GM19238 (cell line): ENCODE results near the gene TMEM214.
"Not testable (repeated sequence)": the region's sequence is repeated elsewhere in the genome, so short reads cannot be mapped to it uniquely, and the experiment has no call there.

Source experiments
- DNase-seq: peaks from one replicate; pipeline ENCODE4 v3.0.0; 2011; ENCODE audit warnings: low spot score; ENCODE audit not compliant: insufficient read length

TMEM214 gene

DNA sequence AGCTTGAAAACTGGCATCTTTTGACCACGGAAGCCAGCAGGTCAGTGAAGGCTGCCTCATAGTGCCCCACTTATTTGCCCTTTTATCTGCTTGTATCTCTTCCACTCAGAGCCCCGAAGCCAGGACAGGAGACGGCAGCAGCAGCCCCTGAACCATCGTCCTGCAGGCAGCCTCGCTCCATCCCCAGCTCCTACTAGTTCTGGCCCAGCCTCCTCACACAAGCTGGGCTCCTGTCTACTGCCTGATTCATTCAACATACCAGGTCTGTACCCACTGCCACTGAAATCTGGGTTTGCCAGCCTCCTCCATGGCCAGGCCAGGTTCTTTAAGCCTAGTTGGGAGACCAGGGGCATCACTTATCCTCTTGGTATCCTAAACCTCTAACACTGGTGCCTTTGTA lies 34.6 kb downstream of the TMEM214 start:
- DNase-seq, result no peak

DNA sequence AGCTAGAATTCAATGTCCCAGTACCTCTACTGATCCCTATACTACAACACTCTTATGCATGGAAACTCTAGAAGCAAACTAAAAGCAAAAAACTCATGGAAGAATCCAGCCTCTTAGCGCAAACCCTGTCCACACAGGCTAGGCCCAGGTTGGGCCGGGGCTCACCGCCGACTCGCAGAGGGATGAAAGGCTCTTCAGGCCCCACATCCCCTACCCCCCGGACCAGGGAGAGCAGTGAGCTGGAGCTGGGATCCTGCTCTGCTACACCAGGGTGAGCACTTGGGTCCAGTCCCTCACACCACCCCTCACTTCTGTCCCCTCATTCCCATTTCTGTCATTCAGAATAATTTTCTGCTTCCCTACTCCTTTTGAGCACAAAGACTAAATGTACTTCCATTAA lies 36.7 kb downstream of the TMEM214 start:
- DNase-seq, result no peak

DNA sequence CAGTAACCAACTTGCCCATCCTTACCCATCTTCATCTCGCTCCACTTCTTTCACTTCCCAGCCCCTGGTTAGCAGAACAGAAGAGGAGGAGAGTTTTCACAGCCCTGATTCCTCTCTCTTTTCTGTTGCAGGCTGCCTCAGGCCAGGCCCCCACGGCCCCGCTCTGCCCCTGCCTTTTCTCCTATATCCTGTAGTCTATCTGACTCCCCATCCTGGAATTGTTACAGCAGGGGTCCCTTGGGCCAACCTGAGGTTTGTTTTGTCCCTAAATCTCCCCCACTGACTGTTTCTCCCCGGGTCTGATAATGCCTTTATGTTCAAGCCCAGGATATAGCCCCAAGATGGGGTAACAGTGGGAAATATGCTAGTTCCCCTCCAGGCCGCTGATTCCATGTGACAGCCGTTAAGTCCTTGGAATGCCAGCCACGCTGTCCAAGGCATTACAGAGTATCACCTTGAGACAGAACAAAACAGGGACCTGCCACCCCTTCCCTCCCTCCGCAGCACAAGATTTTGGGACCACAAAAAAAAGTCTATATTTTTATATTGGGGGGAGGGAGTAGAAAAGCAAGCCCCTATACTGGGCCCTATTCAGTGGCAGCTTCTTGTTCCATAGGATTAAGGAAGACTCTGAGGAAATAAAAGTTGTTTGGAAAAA lies 37.3 kb downstream of the TMEM214 start:
- no peak for DNase-seq

DNA sequence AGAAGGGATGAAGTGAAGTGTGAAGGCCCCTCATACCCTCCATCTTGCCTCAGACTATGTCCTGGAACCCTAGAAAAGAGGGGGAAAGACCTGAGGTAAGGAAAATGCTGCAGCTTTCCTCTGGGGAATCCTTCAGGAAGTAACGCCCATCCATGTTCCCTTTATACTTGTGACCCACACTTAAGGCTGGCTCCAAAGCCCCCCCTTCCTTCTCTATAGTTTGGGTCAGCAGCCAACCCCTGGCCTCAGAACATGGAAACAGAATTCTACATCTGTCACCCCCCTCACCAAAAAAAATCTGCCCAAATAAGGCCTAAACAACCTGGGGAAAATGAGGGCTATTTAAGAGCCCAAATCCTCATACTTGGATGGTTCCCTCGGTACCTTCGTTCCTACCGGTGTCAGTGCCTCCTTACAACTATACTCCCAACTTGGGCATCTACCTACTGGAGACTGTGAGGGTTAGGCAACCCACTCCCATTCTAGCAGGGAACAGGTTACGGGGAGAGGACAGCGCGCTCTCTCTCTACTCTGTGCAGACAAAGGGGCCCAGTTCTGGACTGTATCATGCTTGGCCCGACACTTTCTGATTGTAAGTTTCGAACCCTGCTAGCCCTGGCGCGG lies 38.0 kb downstream of the TMEM214 start:
- DNase-seq, result no peak

DNA sequence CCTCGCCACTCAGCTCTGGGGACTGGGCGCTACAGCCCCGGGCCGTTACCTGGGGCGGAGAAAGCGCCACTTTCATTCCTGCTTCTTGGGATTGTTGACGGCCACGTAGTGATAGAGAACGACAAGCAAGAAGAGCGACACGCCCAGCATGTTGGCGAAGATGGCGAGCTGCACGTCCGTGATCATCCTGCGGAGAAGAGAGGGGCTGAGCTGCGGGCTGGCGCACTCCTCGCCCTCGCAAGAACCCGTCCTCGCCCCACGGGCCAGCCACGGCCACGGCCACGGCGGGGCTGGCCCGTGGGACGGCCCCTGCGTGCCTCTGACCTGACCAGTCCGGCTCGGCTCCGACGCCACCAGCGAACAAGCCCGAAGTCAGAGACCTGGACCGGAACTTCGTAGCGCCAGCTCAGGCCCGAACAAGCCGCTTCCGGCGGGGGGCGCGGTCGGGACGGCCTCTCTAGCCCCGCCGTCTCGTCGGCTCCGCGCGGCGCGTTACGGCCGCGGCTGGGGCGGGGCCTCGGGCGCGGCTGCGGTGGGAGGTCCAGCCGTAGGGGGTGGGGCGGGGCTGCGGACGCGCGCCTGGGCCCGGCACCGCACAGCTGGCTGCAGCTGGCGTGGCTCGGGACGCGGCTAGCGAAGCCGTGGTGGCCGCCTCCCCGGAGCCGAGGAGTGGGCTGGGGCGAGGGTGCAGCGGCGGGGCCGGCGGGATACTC lies 38.7 kb downstream of the TMEM214 start, which contains the start of gene OST4:
Gene OST4, minus strand, starts transcription at position 378 of the 713 bp plus-strand sequence.
- DNase-seq, result peak; percentile 97

DNA sequence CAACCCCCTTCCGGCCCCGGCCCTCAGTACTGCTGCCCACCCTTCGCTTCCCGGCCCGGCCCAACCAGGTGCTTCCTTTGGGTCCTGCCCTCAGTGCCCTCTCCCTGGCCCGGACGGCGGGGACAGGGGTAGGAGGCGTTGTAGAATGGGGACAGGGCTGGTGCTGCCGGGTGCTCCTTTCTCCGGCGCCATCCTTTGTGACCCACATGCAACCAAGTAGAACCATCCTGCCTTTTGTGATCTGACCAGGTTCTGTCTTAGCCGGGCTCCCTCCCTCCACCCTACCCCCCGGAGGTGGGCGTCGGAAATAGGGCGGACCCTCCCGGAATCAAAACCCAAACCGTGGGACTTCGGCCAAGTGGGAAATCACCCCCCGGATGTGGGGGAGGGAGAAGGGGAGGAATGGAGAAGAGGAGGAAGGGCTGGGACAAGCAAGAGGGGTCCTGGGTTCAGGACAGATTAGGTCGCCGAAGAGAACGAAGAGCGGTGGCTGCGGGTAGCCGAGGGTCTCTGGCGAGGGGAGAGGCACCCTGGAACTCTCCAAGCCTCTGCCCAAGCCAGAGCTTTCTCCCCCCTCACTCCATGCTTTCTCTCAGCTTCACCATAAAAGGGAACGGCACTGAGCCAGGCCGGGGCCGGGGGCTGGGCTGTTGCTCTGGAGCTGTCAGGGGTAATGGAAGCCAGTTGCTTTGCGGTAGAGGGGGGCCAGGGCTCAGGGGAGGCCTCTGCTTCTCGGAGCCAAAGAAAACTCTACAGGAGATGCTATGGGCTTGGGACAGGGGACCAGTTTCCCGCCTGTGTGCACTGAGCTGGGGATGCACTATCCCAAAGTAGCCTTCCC lies 39.4 kb downstream of the TMEM214 start:
- peak; percentile 26 for DNase-seq

DNA sequence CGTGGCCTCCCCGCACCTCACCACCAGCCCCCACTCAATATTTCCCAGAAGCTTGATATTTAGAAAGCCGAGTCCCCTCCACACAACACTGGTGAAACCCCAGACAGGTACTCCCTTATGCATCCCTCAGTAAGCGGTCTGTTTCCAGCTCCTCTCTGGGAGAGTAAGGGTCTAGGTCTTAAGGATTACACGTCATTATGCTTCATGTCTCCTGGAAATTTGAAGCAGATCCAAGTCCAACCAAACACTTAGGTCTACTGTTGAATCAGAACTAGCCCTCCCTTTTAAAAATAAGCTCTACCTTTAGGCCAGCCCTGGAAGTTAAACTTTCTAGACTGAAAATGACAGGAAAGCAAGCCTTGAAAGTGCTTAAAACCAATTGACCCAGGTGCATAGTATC lies 40.2 kb downstream of the TMEM214 start:
- no peak for DNase-seq

DNA sequence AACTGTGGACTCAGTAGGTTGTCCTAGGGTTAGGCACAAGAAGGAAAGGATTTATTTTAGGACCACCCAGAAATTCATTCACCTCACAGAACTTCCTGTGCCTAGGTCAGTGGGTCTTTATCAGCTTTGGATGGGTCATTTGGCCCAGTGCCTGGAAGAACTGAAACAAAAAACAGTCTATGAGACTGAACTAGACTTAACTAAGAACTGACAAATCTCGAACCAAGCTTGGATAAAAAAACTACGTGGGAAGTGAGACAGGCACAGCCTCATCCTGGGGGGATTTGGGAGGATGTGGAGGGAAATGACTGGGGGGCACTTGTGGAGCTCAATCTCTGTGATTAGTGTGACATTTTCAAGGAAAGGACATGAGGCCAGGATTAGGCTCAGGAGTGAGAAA lies 41.0 kb downstream of the TMEM214 start:
- no peak for DNase-seq

DNA sequence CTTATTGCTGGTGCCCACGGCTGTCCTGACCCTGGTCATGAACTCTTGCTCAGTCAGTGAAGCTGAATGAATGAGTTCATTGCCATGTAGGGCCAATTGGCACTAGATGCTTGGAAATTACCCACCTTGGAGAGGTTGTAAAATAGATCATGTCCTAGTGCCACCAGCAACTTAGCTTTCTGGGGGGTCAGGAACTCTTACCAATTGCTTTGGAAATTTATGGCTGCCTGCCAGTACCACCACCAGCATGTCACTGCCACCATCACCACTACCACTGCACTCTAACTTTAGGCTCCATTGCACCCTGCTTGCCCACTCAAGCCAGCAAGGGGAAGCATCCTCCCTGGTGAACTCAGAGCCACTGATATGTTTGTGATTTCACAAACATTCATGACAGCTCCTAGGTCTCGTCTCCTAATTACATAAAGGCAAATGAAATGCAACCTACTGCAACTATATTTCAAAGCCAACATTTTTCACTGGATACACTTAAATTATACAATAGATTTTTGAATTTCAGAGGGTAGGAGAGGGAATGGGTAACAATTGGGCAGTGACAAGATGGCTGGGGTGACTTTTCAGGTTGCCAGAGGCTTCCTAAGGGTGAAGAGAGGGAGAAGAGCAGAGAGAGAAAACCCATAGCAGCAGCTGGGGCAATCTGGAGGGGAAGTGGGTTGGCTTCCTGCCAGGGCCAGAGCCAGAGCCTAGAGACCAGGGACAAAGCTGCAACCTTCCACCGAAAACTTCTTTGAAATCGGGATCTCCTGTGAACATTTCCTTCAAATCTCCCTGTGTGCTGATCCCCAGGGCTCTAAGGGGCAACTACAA lies 42.2 kb downstream of the TMEM214 start:
- peak; percentile 42 for DNase-seq

DNA sequence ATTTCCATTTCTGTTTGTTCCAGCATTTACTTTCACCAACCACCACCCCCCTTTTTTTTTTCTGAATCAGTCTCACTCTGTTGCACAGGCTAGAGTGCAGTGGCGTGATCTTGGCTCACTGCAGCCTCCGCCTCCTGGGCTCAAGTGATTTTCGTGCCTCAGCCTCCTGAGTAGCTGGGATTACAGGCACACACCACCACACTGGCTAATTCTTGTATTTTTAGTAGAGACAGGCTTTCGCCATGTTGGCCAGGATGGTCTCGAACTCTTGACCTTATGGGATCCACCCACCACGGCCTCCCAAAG lies 42.8 kb downstream of the TMEM214 start:
- not testable (repeated sequence) for DNase-seq

DNA sequence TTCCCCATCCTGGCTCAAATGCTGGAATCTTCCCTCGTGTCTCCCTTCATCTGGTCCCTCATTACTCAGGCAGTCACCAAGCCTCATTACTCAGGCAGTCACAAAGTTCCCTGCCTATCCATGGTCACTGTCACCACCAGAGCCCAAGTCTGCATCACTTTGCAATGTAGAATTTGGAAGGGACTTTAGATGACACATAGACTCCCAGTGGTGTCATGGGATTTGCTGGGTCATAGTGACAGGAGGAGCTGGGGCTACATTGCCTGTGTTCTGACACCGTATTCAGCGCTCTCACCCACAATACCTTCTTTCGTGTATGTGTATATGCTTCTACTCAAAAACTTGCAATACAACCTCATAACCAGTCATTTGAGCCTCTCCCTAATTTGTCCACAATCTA lies 43.6 kb downstream of the TMEM214 start:
- DNase-seq, result no peak

DNA sequence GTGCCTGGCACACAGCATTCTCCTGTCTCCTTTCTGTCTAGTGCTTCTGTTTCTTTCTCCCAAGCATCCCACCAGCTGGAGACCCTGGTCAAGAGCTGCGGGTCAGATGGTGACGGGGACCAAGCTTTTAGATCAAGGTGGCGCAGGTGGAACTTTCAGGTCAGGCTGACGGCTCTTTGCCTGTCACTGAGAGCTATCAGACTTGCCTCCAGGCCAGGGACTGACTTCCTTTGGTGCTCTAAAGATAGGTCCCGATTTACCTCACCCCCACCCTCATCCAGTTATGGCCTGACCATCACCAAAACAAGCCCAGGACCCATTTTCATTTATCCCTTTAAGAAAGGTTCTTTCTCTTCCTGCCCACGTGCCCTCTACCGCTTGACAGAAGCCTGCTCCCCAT lies 44.5 kb downstream of the TMEM214 start:
- DNase-seq, result no peak

DNA sequence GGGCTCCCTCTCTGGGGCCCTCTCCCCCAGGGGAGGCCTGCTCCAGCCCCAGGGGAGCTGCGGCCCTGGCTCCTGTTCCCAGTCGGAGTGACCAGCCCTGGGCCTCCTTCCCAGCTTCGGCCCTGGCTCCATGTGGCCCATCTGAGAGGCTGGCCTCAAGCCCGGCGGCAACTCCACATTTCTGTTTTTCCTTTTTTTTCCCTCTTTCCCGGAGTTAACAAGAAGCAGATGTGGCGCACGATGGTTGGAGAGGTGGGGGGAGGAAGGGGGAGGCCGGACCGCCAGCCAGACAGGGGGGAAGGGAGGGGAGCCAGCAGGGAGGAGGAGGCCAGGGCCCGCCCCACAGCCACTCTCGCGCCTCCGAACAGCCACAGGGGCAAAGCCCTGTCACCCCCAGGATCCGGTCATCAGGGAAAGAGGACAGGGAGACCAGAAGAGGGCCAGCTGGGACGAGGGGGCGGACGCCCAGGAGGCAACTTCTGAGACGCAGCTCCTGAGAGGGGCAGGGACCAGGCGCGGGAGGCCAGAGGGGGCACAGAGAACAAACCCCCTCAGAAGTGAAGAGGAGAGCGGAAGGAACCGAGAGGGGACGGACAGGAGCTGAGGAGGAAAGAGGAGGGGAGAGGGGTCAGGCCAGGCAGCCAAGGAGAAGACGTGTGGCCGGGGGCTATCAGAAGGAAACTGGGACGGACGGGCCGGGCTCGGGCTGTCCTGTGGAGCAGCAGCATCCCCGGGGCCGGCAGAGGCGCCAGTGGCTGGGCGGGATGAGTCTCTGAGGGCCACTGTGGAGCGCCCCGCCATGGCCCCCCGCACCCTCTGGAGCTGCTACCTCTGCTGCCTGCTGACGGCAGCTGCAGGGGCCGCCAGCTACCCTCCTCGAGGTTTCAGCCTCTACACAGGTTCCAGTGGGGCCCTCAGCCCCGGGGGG lies 45.8 kb downstream of the TMEM214 start, which contains the start of gene EMILIN1:
Gene EMILIN1, plus strand, starts transcription at position 349 of the 928 bp plus-strand sequence. Its CDS starts 451 bp downstream, at position 800.
- no peak for DNase-seq

DNA sequence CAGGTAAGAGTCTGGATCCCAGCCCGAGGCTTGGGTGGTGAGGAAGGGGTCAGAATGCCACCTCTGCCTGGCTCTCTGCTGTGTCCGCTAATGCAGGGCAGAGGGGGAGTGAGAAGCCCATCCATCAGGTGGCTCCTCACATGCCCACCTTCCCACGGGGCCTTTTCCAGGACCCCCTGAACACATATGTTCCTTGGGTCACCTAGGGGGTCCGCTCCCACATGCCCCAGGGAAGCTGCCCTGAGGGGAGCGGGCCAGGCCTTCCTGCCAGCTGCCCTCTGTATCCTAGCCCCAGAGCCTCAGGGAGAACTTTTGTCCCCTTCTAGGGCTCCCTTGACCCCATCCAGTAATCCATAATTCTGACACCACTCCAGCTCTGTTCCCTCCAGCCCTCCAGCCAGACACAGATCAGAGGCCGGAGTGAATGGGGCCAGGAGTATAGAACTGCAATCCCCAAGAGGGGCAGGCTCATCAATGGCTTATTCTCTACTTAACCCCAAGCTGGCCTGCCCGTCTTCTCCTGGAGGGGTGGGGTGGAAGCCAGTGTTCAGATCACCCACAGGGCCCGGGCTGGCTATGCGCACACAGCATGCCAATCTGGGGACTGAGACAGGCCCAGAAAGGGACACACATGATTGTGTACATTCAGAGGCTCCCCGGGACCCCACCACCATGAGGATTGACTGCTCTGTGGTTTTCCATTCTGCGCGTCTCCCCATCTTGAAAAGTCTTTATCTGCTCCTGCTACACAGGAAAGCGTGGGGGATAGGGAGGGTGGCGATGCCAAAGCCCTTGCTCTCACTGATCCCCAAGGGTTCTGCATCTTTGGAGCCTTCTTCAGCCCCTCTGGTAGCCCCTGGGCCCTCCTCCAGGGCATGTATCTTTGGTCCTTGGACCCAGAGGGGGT lies 46.7 kb downstream of the TMEM214 start:
- no peak for DNase-seq

DNA sequence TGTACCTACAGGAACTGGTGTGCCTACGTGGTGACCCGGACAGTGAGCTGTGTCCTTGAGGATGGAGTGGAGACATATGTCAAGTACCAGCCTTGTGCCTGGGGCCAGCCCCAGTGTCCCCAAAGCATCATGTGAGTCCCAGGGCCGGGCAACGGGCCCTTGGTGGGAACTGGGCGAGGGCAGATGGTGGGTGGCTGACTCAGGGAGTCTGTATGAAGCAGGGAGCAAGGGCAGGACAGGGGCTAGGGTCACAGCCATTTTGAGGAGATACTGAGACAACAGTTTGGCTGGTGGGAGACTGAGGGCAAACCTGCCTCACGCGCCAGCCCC lies 47.3 kb downstream of the TMEM214 start:
- DNase-seq, result no peak

DNA sequence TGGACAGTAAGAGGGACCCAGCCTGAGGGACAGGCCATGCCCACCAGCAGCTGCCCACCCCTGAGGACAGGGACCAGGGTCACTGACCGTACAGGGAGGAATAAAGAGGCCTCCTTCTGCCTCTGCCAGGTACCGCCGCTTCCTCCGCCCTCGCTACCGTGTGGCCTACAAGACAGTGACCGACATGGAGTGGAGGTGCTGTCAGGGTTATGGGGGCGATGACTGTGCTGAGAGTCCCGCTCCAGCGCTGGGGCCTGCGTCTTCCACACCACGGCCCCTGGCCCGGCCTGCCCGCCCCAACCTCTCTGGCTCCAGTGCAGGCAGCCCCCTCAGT lies 47.8 kb downstream of the TMEM214 start:
- DNase-seq, result no peak

DNA sequence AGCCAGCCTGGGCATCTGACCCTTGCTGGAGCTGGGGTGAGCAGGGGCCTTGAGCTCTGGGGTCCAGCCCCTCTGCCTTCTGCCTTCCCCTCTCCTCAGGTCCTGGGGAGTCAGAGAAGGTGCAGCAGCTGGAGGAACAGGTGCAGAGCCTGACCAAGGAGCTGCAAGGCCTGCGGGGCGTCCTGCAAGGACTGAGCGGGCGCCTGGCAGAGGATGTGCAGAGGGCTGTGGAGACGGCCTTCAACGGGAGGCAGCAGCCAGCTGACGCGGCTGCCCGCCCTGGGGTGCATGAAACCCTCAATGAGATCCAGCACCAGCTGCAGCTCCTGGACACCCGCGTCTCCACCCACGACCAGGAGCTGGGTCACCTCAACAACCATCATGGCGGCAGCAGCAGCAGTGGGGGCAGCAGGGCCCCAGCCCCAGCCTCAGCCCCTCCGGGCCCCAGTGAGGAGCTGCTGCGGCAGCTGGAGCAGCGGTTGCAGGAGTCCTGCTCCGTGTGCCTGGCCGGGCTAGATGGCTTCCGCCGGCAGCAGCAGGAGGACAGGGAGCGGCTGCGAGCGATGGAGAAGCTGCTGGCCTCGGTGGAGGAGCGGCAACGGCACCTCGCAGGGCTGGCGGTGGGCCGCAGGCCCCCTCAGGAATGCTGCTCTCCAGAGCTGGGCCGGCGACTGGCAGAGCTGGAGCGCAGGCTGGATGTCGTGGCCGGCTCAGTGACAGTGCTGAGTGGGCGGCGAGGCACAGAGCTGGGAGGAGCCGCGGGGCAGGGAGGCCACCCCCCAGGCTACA lies 49.4 kb downstream of the TMEM214 start:
- no peak for DNase-seq

DNA sequence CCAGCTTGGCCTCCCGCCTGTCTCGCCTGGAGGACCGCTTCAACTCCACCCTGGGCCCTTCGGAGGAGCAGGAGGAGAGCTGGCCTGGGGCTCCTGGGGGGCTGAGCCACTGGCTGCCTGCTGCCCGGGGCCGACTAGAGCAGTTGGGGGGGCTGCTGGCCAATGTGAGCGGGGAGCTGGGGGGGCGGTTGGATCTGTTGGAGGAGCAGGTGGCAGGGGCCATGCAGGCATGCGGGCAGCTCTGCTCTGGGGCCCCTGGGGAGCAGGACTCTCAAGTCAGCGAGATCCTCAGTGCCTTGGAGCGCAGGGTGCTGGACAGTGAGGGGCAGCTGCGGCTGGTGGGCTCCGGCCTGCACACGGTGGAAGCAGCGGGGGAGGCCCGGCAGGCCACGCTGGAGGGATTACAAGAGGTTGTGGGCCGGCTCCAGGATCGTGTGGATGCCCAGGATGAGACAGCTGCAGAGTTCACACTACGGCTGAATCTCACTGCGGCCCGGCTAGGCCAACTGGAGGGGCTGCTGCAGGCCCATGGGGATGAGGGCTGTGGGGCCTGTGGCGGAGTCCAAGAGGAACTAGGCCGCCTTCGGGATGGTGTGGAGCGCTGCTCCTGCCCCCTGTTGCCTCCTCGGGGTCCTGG lies 50.1 kb downstream of the TMEM214 start:
- no peak for DNase-seq
